ENCODE measurements around the gene ATXN1L.

DNA sequence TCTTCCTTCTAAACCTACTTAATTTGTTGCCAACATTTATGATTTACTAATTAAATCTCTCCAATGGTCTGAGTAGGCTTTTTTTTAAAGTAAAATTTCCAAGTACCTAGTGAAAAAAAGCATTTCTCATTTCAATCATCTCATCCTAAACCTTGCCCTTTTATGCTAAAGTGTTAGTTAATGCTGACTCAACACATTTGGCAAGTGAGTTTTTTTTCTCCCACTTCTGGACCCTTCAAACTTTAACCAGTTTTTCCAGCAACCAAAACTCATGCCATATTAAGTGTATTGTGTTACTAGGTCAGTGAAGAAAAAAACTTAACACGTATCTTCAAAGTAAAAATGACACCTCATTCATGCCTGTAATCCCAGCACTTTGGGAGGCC, 42.5 kb upstream of the ATXN1L start:
- TF ChIP-seq, protein P1, sequence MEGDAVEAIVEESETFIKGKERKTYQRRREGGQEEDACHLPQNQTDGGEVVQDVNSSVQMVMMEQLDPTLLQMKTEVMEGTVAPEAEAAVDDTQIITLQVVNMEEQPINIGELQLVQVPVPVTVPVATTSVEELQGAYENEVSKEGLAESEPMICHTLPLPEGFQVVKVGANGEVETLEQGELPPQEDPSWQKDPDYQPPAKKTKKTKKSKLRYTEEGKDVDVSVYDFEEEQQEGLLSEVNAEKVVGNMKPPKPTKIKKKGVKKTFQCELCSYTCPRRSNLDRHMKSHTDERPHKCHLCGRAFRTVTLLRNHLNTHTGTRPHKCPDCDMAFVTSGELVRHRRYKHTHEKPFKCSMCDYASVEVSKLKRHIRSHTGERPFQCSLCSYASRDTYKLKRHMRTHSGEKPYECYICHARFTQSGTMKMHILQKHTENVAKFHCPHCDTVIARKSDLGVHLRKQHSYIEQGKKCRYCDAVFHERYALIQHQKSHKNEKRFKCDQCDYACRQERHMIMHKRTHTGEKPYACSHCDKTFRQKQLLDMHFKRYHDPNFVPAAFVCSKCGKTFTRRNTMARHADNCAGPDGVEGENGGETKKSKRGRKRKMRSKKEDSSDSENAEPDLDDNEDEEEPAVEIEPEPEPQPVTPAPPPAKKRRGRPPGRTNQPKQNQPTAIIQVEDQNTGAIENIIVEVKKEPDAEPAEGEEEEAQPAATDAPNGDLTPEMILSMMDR (IDR thresholded peaks at IDR 0.05) = no peak
- no peak for TF ChIP-seq POLR2A (IDR thresholded peaks at IDR 0.05)
